H1 (cell line): ENCODE results near the gene COMMD7. TPM values are rescaled to one million over a fixed set of nuclear protein-coding genes. Genes with fewer than 3 reads are reported as not detected.

Source experiments
- CTCF ChIA-PET: fragments of 300-600 bp; sonication (Branson Sonifier 250); formaldehyde crosslinking; loops from one replicate; lab custom pipeline; 2021; ENCODE audit not compliant: partially characterized antibody; lab: Charles Lee
- POLR2A ChIA-PET: fragments of 300-600 bp; sonication (Branson Sonifier 250); formaldehyde crosslinking; loops from one replicate; lab custom pipeline; 2021; ENCODE audit warnings: inconsistent platforms; ENCODE audit not compliant: partially characterized antibody; lab: Charles Lee
- DNase-seq, 2 experiments: peaks; one replicate each; pipeline versions ENCODE4 v3.0.0 to v3.0.0-alpha.2; 2010 to 2022; ENCODE audit warnings: low spot score in 2 of 2, low read depth in 1 of 2, mixed read lengths in 1 of 2
- FAIRE-seq: peaks from 2 replicates; lab custom pipeline; 2011; peaks lifted over from hg19 to GRCh38; lab: Jason Lieb, UNC
- H2AFZ ChIP-seq: 2 replicates; pipeline ENCODE4 v1.8.1; 2012; ENCODE audit warnings: low read length, inconsistent platforms
- H2AK5ac ChIP-seq: 2 replicates; pipeline ENCODE4 v1.6.1; 2013; ENCODE audit warnings: low read depth, low read length
- H2BK120ac ChIP-seq: replicated peaks from 2 replicates; pipeline ENCODE3; 2013; ENCODE audit warnings: low read depth, low read length, inconsistent platforms
- H2BK12ac ChIP-seq: 2 replicates; pipeline ENCODE4 v1.6.1; 2013; ENCODE audit warnings: low read depth, low read length
- H2BK15ac ChIP-seq: 2 replicates; pipeline ENCODE4 v1.6.1; 2013; ENCODE audit warnings: low read length
- H2BK20ac ChIP-seq: 2 replicates; pipeline ENCODE4 v1.6.1; 2013; ENCODE audit warnings: low read length
- H2BK5ac ChIP-seq: 2 replicates; pipeline ENCODE4 v1.6.1; 2013; ENCODE audit warnings: low read depth, low read length
- H3K14ac ChIP-seq: 2 replicates; pipeline ENCODE4 v1.6.1; 2013; ENCODE audit warnings: inconsistent platforms; ENCODE audit not compliant: insufficient read length
- H3K18ac ChIP-seq: 2 replicates; pipeline ENCODE4 v1.6.1; 2013; ENCODE audit warnings: low read length; ENCODE audit errors: extremely low read depth
- H3K23ac ChIP-seq: 2 replicates; pipeline ENCODE4 v1.6.1; 2013; ENCODE audit warnings: inconsistent platforms; ENCODE audit not compliant: insufficient read length
- H3K23me2 ChIP-seq: 2 replicates; pipeline ENCODE4 v1.6.1; 2013; ENCODE audit warnings: low read depth, low read length
- H3K27ac ChIP-seq: 2 replicates; pipeline ENCODE4 v1.6.1; 2011; ENCODE audit warnings: low read depth, low read length, inconsistent platforms
- H3K27me3 ChIP-seq, 4 experiments: replicated peaks in 1 of 4; 1 replicate in 1 of 4; 2 replicates in 3 of 4; pipeline versions ENCODE4 v1.6.1 to v1.8.1; 2011 to 2013; ENCODE audit warnings: low read length in 3 of 4, mild to moderate bottlenecking in 3 of 4, inconsistent platforms in 2 of 4, mixed read lengths in 2 of 4, moderate library complexity in 1 of 4; ENCODE audit not compliant: control insufficient read depth in 3 of 4, insufficient read depth in 3 of 4; ENCODE audit errors: extremely low read depth in 1 of 4
- H3K36me3 ChIP-seq, 4 experiments: 2 replicates each; pipeline versions ENCODE4 v1.6.1 to v1.8.1; 2011 to 2013; ENCODE audit warnings: mild to moderate bottlenecking in 4 of 4, low read length in 3 of 4, moderate library complexity in 2 of 4, control low read depth in 1 of 4, inconsistent platforms in 1 of 4; ENCODE audit not compliant: insufficient read depth in 4 of 4, control insufficient read depth in 2 of 4
- H3K4ac ChIP-seq: replicated peaks from 2 replicates; pipeline ENCODE3; 2013; ENCODE audit warnings: low read length, low read depth, mixed read lengths, inconsistent platforms; ENCODE audit not compliant: insufficient read length
- H3K4me1 ChIP-seq, 4 experiments: replicated peaks in 1 of 4; 1 replicate in 1 of 4; 2 replicates in 3 of 4; pipeline versions ENCODE4 v1.6.1 to v1.8.1; 2011 to 2013; ENCODE audit warnings: low read length in 3 of 4, inconsistent platforms in 2 of 4, mixed read lengths in 1 of 4; ENCODE audit not compliant: insufficient read depth in 4 of 4, control insufficient read depth in 3 of 4
- H3K4me2 ChIP-seq, 2 experiments: 2 replicates each; pipeline versions ENCODE4 v1.6.1 to v1.8.1; 2011 to 2013; ENCODE audit warnings: low read depth in 2 of 2, low read length in 2 of 2, control low read depth in 1 of 2, inconsistent platforms in 1 of 2, mild to moderate bottlenecking in 1 of 2; ENCODE audit not compliant: insufficient read depth in 1 of 2
- H3K4me3 ChIP-seq, 4 experiments: fragments of 200-600, 300-600 bp in 1 of 4; sonication (generic), shearing (Covaris generic), sonication (Bioruptor Twin) in 1 of 4; 2 replicates each; pipeline versions ENCODE4 v1.5.1 to v1.8.1; 2011 to 2016; ENCODE audit warnings: low read length in 4 of 4, low read depth in 3 of 4, control low read depth in 2 of 4, inconsistent platforms in 2 of 4, mild to moderate bottlenecking in 2 of 4, mixed read lengths in 1 of 4, moderate library complexity in 1 of 4; ENCODE audit not compliant: insufficient read depth in 2 of 4; ENCODE audit errors: extremely low read depth in 1 of 4
- H3K56ac ChIP-seq: replicated peaks from 2 replicates; pipeline ENCODE3; 2013; ENCODE audit warnings: low read depth, mild to moderate bottlenecking, mixed read lengths, low read length, inconsistent platforms; ENCODE audit not compliant: insufficient read length
- H3K79me1 ChIP-seq: 2 replicates; pipeline ENCODE4 v1.6.1; 2013; ENCODE audit warnings: low read depth, low read length, control low read depth
- H3K79me2 ChIP-seq, 2 experiments: 2 replicates each; pipeline versions ENCODE4 v1.6.1 to v1.8.1; 2012 to 2013; ENCODE audit warnings: low read length in 2 of 2, mild to moderate bottlenecking in 2 of 2, inconsistent platforms in 1 of 2; ENCODE audit not compliant: insufficient read depth in 2 of 2, control insufficient read depth in 1 of 2
- H3K9ac ChIP-seq, 4 experiments: replicated peaks in 1 of 4; 1 replicate in 1 of 4; 2 replicates in 3 of 4; pipeline versions ENCODE4 v1.6.1 to v1.8.1; 2011 to 2013; ENCODE audit warnings: low read depth in 3 of 4, low read length in 3 of 4, control low read depth in 2 of 4, mild to moderate bottlenecking in 2 of 4, moderate library complexity in 2 of 4, inconsistent platforms in 1 of 4; ENCODE audit errors: extremely low read depth in 1 of 4
- H3K9me3 ChIP-seq, 2 experiments: 2 replicates each; pipeline versions ENCODE4 v1.6.1 to v1.8.1; 2012 to 2013; ENCODE audit warnings: mild to moderate bottlenecking in 2 of 2, moderate library complexity in 2 of 2, control low read depth in 1 of 2, inconsistent platforms in 1 of 2, low read depth in 1 of 2, low read length in 1 of 2, mixed read lengths in 1 of 2; ENCODE audit not compliant: insufficient read depth in 2 of 2
- H4K20me1 ChIP-seq, 2 experiments: replicated peaks in 1 of 2; 2 replicates each; pipeline versions ENCODE3 to v1.8.1; 2011 to 2013; ENCODE audit warnings: inconsistent platforms in 2 of 2, low read length in 2 of 2, mild to moderate bottlenecking in 1 of 2; ENCODE audit not compliant: insufficient read depth in 2 of 2, control insufficient read depth in 1 of 2
- H4K5ac ChIP-seq: 2 replicates; pipeline ENCODE4 v1.6.1; 2013; ENCODE audit warnings: low read length, low read depth, mixed read lengths, inconsistent platforms; ENCODE audit not compliant: insufficient read length
- H4K8ac ChIP-seq: 2 replicates; pipeline ENCODE4 v1.8.0; 2013; ENCODE audit warnings: mild to moderate bottlenecking, moderate library complexity, low read length, inconsistent platforms; ENCODE audit not compliant: insufficient read depth; ENCODE audit errors: extremely low read depth
- H4K91ac ChIP-seq: replicated peaks from 2 replicates; pipeline ENCODE3; 2013; ENCODE audit warnings: low read length, mixed read lengths, inconsistent platforms; ENCODE audit not compliant: insufficient read length
- WGBS, 2 experiments: shearing (Covaris generic) in 1 of 2; methylation state at CpG; one replicate each; pipeline versions ENCODE4 v1.1.6 to v1.1.7; 2013 to 2015; ENCODE audit warnings: low lambda C conversion rate in 2 of 2, mixed read lengths in 2 of 2, inconsistent platforms in 1 of 2, low coverage in 1 of 2, missing lambda C conversion rate in 1 of 2; ENCODE audit not compliant: insufficient replicate concordance in 2 of 2, insufficient coverage in 1 of 2, insufficient read length in 1 of 2; ENCODE audit errors: extremely low coverage in 1 of 2, missing lambda C conversion rate in 1 of 2; 5-methylcytosine and 5-hydroxymethylcytosine counted together
- polyA plus RNA-seq, 7 experiments: library from polyadenylated mRNA; depleted of rRNA in 3 of 7; stranded (reverse) in 5 of 7; unstranded in 2 of 7; fragments of >200 nt in 5 of 7; fragments of 200-250 nt in 2 of 7; gene quantifications; 1 replicate in 5 of 7; 2 replicates in 1 of 7; 4 replicates in 1 of 7; pipeline versions ENCODE4 v1.2.1 to v1.2.3, GENCODE V29; 2011 to 2013; ENCODE audit warnings: missing spikeins in 2 of 7, mixed read lengths in 2 of 7
- total RNA-seq: library from RNA; stranded (reverse); fragmentation: NEBNext Ultra II Directional; extraction: Animal tissue kit (Norgen Biotek cat#: 25700); gene quantifications from 2 replicates; pipeline ENCODE4 v1.2.1, GENCODE V29; 2021

The COMMD7 gene
- total and polyA plus RNA-seq, 2 of the 8 experiments (the other 6 are each of a cell fraction or from before 2014, with no cell fraction given), result 39.4 to 48.9 TPM

GRCh38 chr20:32775336-32775991, 32.2 kb upstream of the COMMD7 start:
- H3K23me2 ChIP-seq, result no peaks in the 10 kb centered on the region
- no peak overlapping the region for H3K4ac ChIP-seq
- H3K79me2 ChIP-seq, result peaks cover 53 to 100% of the 10 kb centered on the region in 2 experiments
- H2BK20ac ChIP-seq, result no peak overlapping the region
- H3K9me3 ChIP-seq, result no peaks in the 10 kb centered on the region
- no peak overlapping the region for H3K27ac ChIP-seq
- no peak overlapping the region for H2BK120ac ChIP-seq
- FAIRE-seq (no peak), DNase-seq (no peak)
- peak overlapping the region; percentile 31 to 33; a peak in 3 of 4 replicates for H3K4me2 ChIP-seq
- H4K91ac ChIP-seq, result no peak overlapping the region
- H3K23ac ChIP-seq, result no peak overlapping the region
- H2BK12ac ChIP-seq, result no peak overlapping the region
- H3K56ac ChIP-seq, result no peak overlapping the region
- H4K5ac ChIP-seq, result no peak overlapping the region
- no peak overlapping the region; the same call in 1 of the 2 replicates for H4K8ac ChIP-seq
- no peak overlapping the region for H2AFZ ChIP-seq
- H3K4me1 ChIP-seq, result peaks cover 26 to 52% (median 33%) of the 10 kb centered on the region in 4 experiments
- no peak overlapping the region for H2AK5ac ChIP-seq
- H3K79me1 ChIP-seq, result peaks cover 7% of the 10 kb centered on the region
- no peak overlapping the region; the same call in 1 of the 2 replicates for H2BK15ac ChIP-seq
- WGBS, 2 experiments, result 86% methylated on average over 10 of the region's 10 CpGs; no CpG with 5 or more reads in 1 of the 2 experiments
- no peak overlapping the region for H3K14ac ChIP-seq
- CTCF ChIA-PET, result interaction anchor here (0.8 to 9.4 kb wide), 9 partner anchors 8 to 112 kb away, joined by 3 to 221 read pairs (median 5); partner anchors contain the start of gene C20orf203
- H3K4me3 ChIP-seq, result no peak overlapping the region
- no peak overlapping the region for H3K9ac ChIP-seq
- 0 out of 2 replicates have a peak overlapping the region, but pooled peaks have one; percentile 38 for H2BK5ac ChIP-seq
- H3K36me3 ChIP-seq, result peaks cover 2 to 87% (median 15%) of the 10 kb centered on the region in 4 experiments; a peak in 6 of 8 replicates
- 0 out of 2 replicates have a peak overlapping the region, but pooled peaks have one; percentile 19 for H3K18ac ChIP-seq
- POLR2A ChIA-PET, result interaction anchor here (0.5 to 9.3 kb wide), 10 partner anchors 9 to 98 kb away, joined by 3 to 209 read pairs (median 4); partner anchors contain the start of genes COMMD7 and DNMT3B
- H4K20me1 ChIP-seq, result peaks cover 59 to 66% of the 10 kb centered on the region in 2 experiments
- H3K27me3 ChIP-seq, result no peaks in the 10 kb centered on the region
